Fibroblast of lung (primary cell): Measurements from ENCODE around the gene ZNF672. TPM values are rescaled to one million over a fixed set of nuclear protein-coding genes. Genes with fewer than 3 reads are reported as not detected.
A peak's percentile ranks its signal among the peaks of the same experiment; 100 is the strongest.

Experiments used
- DNase-seq, 2 donors: peaks; one replicate each; pipeline versions ENCODE4 v3.0.0 to v3.0.0-alpha.2; 2010; ENCODE audit warnings: low read depth in 2 of 2
- H2AFZ ChIP-seq: 2 replicates; pipeline ENCODE4 v1.5.1; 2012; ENCODE audit warnings: low read length, control low read depth, inconsistent platforms
- H3K27ac ChIP-seq: 2 replicates; pipeline ENCODE4 v1.5.1; 2011; ENCODE audit warnings: low read length, control low read depth; ENCODE audit not compliant: insufficient read depth
- H3K27me3 ChIP-seq: 2 replicates; pipeline ENCODE4 v1.5.1; 2011; ENCODE audit warnings: mild to moderate bottlenecking, low read length; ENCODE audit not compliant: control insufficient read depth, insufficient read depth
- H3K36me3 ChIP-seq: 2 replicates; pipeline ENCODE4 v1.5.1; 2011; ENCODE audit warnings: low read length; ENCODE audit not compliant: control insufficient read depth, insufficient read depth
- H3K4me1 ChIP-seq: 2 replicates; pipeline ENCODE4 v1.5.1; 2011; ENCODE audit warnings: low read length; ENCODE audit not compliant: control insufficient read depth, insufficient read depth; ENCODE audit errors: extremely low read depth
- H3K4me2 ChIP-seq: 2 replicates; pipeline ENCODE4 v1.5.1; 2011; ENCODE audit warnings: low read length, control low read depth; ENCODE audit not compliant: insufficient read depth; ENCODE audit errors: extremely low read depth
- H3K4me3 ChIP-seq, 4 experiments: fragments of 200-600 bp in 1 of 4; sonication (generic) in 1 of 4; replicated peaks in 1 of 4; 2 replicates each; pipeline ENCODE4 v1.5.1; 2011 to 2016; ENCODE audit warnings: low read length in 4 of 4, low read depth in 3 of 4, mild to moderate bottlenecking in 3 of 4, control low read depth in 2 of 4, inconsistent platforms in 1 of 4, mixed read lengths in 1 of 4; ENCODE audit not compliant: insufficient read depth in 1 of 4; ENCODE audit errors: control extremely low read depth in 1 of 4
- H3K79me2 ChIP-seq: 2 replicates; pipeline ENCODE4 v1.5.1; 2012; ENCODE audit warnings: mild to moderate bottlenecking, low read length, inconsistent platforms; ENCODE audit not compliant: control insufficient read depth, insufficient read depth
- H3K9ac ChIP-seq: 2 replicates; pipeline ENCODE4 v1.5.1; 2011; ENCODE audit warnings: mild to moderate bottlenecking, low read length, control low read depth; ENCODE audit not compliant: insufficient read depth
- H3K9me3 ChIP-seq: 2 replicates; pipeline ENCODE4 v1.5.1; 2012; ENCODE audit warnings: low read depth, low read length; ENCODE audit not compliant: control insufficient read depth, insufficient read depth
- H4K20me1 ChIP-seq: 2 replicates; pipeline ENCODE4 v1.5.1; 2011; ENCODE audit warnings: low read length; ENCODE audit not compliant: control insufficient read depth, insufficient read depth; ENCODE audit errors: extremely low read depth
- EZH2 ChIP-seq: IDR thresholded peaks from 2 replicates; pipeline ENCODE4 v1.5.1; 2012; ENCODE audit warnings: low read length, control low read depth, mild to moderate bottlenecking; ENCODE audit errors: missing control alignments
- polyA plus RNA-seq, 2 donors: library from polyadenylated mRNA; depleted of rRNA in 1 of 2; stranded (reverse) in 1 of 2; unstranded in 1 of 2; fragments of >200 nt; gene quantifications; 2 replicates each; pipeline ENCODE4 v1.2.1, GENCODE V29; 2011 to 2012; ENCODE audit warnings: missing spikeins in 1 of 2
- total RNA-seq: library from RNA; depleted of rRNA; stranded (reverse); fragments of >200 nt; gene quantifications from 2 replicates; pipeline ENCODE4 v1.2.1, GENCODE V29; 2014
- TF ChIP-seq, protein P1 (sequence below), 2 donors: IDR thresholded peaks in 1 of 2; conservative IDR thresholded peaks in 1 of 2; 1 replicate in 1 of 2; 2 replicates in 1 of 2; pipeline ENCODE4 v1.5.1; 2011 to 2012; ENCODE audit warnings: low read length in 2 of 2, control low read depth in 1 of 2, inconsistent platforms in 1 of 2, low read depth in 1 of 2, mild to moderate bottlenecking in 1 of 2

ZNF672 gene
- total and polyA plus RNA-seq, 2 donors (not counting 1 experiment from before 2014, with no cell fraction given): 10.3 to 15.5 TPM

- no peak overlapping the region for H3K27ac ChIP-seq
- H3K27me3 ChIP-seq: no peaks in the 10 kb centered on the region
- no peaks in the 10 kb centered on the region for H3K9me3 ChIP-seq
- H2AFZ ChIP-seq: no peak overlapping the region
- no peaks in the 10 kb centered on the region for H4K20me1 ChIP-seq
- H3K79me2 ChIP-seq: peaks cover 12% of the 10 kb centered on the region
- H3K36me3 ChIP-seq: peaks cover 4% of the 10 kb centered on the region
- TF ChIP-seq, protein P1, sequence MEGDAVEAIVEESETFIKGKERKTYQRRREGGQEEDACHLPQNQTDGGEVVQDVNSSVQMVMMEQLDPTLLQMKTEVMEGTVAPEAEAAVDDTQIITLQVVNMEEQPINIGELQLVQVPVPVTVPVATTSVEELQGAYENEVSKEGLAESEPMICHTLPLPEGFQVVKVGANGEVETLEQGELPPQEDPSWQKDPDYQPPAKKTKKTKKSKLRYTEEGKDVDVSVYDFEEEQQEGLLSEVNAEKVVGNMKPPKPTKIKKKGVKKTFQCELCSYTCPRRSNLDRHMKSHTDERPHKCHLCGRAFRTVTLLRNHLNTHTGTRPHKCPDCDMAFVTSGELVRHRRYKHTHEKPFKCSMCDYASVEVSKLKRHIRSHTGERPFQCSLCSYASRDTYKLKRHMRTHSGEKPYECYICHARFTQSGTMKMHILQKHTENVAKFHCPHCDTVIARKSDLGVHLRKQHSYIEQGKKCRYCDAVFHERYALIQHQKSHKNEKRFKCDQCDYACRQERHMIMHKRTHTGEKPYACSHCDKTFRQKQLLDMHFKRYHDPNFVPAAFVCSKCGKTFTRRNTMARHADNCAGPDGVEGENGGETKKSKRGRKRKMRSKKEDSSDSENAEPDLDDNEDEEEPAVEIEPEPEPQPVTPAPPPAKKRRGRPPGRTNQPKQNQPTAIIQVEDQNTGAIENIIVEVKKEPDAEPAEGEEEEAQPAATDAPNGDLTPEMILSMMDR (conservative IDR thresholded peaks at IDR 0.05 in 1 of 2, IDR thresholded peaks at IDR 0.05 in 1 of 2; ENCODE audit: low read depth in 1 of 2, low read length in 2 of 2): no peak
- no peak for TF ChIP-seq EZH2
- H3K9ac ChIP-seq: no peak overlapping the region
- H3K4me1 ChIP-seq: peaks cover 9% of the 10 kb centered on the region
- no peak overlapping the region for H3K4me3 ChIP-seq
- DNase-seq: no peak
- H3K4me2 ChIP-seq: no peak overlapping the region
Measured at GRCh38 chr1:248860007-248860406, 22.0 kb downstream of the ZNF672 start.

DNA sequence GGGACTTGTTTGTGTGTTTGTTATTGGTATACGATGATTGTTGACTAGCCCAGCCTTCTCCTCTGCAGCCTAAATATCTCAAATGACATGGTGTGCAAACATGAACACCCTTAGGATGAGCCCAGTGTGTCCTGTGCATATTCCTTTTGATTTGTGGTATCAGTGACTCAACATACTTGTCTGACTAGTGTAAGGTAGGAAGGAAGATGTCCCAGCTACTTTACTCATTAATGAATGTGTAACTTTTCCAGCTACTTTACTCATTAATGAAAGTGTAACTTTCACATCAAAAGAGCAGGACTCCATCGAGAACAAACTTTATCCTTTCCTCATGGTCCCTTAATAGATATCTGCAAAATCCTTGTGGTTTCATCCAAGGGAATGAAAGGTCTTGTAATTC is 23.6 kb downstream of the ZNF672 start:
- Histone ChIP-seq H3K9ac (no peak overlapping the region), H3K27me3 (no peaks in the 10 kb centered on the region), H3K4me3 (no peak overlapping the region), H3K27ac (no peak overlapping the region), H4K20me1 (no peaks in the 10 kb centered on the region), H3K4me2 (no peak overlapping the region), H3K36me3 (no peaks in the 10 kb centered on the region), H3K4me1 (peaks cover 9% of the 10 kb centered on the region), H3K9me3 (no peaks in the 10 kb centered on the region), H2AFZ (no peak overlapping the region), H3K79me2 (peaks cover 12% of the 10 kb centered on the region)
- DNase-seq: no peak
- TF ChIP-seq EZH2: no peak
- TF ChIP-seq, protein P1 (conservative IDR thresholded peaks at IDR 0.05 in 1 of 2, IDR thresholded peaks at IDR 0.05 in 1 of 2; ENCODE audit: low read depth in 1 of 2, low read length in 2 of 2): no peak

DNA sequence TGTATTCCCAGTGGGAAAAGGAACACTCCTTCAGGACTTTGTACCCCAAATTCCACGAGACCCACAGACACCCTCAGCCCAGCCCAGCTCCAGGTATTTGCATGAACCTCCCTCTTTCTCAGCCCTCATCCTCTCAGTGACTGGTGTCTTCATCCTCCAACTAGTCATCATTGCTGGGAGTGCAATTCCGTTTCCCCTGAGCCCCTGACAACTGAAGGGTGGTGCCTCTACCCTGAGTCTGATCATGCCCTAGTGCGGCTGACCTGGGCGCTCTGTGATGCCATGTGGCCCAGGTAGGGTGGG is 24.6 kb downstream of the ZNF672 start:
- H4K20me1 ChIP-seq: no peaks in the 10 kb centered on the region
- peak overlapping the region; percentile 15 to 66 (median 48) for H3K4me3 ChIP-seq
- peak overlapping the region; percentile 73 for H3K4me2 ChIP-seq
- H3K79me2 ChIP-seq: peaks cover 8% of the 10 kb centered on the region
- peaks cover 6% of the 10 kb centered on the region for H3K4me1 ChIP-seq
- H3K27me3 ChIP-seq: no peaks in the 10 kb centered on the region
- DNase-seq: no peak
- no peaks in the 10 kb centered on the region for H3K36me3 ChIP-seq
- no peaks in the 10 kb centered on the region for H3K9me3 ChIP-seq
- no peak overlapping the region for H3K27ac ChIP-seq
- H2AFZ ChIP-seq: peak overlapping the region; percentile 58
- TF ChIP-seq, protein P1 (conservative IDR thresholded peaks at IDR 0.05 in 1 of 2, IDR thresholded peaks at IDR 0.05 in 1 of 2; ENCODE audit: low read depth in 1 of 2, low read length in 2 of 2): no peak
- TF ChIP-seq EZH2: no peak
- H3K9ac ChIP-seq: no peak overlapping the region
